ENCODE measurements around the gene KRCC1.
"Not testable (repeated sequence)": the region's sequence is repeated elsewhere in the genome, so short reads cannot be mapped to it uniquely, and the experiment has no call there.

Gene KRCC1

GRCh38 chr2:88038263-88039105 is 17.1 kb downstream of the KRCC1 start:
- no peak for DNase-seq

- no peak for DNase-seq
Observed at GRCh38 chr2:88036606-88037005, 19.0 kb downstream of the KRCC1 start.

GRCh38 chr2:88036182-88036581 is 19.4 kb downstream of the KRCC1 start:
- DNase-seq: no peak

GRCh38 chr2:88032070-88032702 is 23.4 kb downstream of the KRCC1 start:
- DNase-seq: no peak

- no peak for DNase-seq
Observed at GRCh38 chr2:88028931-88029330, 26.7 kb downstream of the KRCC1 start.

- no peak for DNase-seq
Observed at GRCh38 chr2:88027697-88028389, 27.7 kb downstream of the KRCC1 start.

- DNase-seq: no peak
Observed at GRCh38 chr2:88024509-88024908, 31.1 kb downstream of the KRCC1 start.

GRCh38 chr2:88022669-88022921 is 33.0 kb downstream of the KRCC1 start:
- DNase-seq: no peak

- DNase-seq: no peak
Observed at GRCh38 chr2:88019985-88020384, 35.6 kb downstream of the KRCC1 start.

- no peak for DNase-seq
Observed at GRCh38 chr2:88018909-88019308, 36.7 kb downstream of the KRCC1 start.

- not testable (repeated sequence) for DNase-seq
Observed at GRCh38 chr2:88018077-88018805, 37.3 kb downstream of the KRCC1 start.

GRCh38 chr2:88017780-88018038 is 37.9 kb downstream of the KRCC1 start:
- not testable (repeated sequence) for DNase-seq

GRCh38 chr2:88016960-88017779 is 38.4 kb downstream of the KRCC1 start:
- DNase-seq: peak; percentile 78

GRCh38 chr2:88016086-88016959 is 39.3 kb downstream of the KRCC1 start, which contains the start of gene RNU2-63P:
RNU2-63P (minus strand) TSS chr2:88016547.
- DNase-seq: peak; percentile 78

- DNase-seq: no peak
Observed at GRCh38 chr2:88011011-88011410, 44.6 kb downstream of the KRCC1 start.

GRCh38 chr2:88010136-88010535 is 45.4 kb downstream of the KRCC1 start:
- no peak for DNase-seq

GRCh38 chr2:88006912-88007439 is 48.6 kb downstream of the KRCC1 start:
- no peak for DNase-seq

GRCh38 chr2:88005776-88006175 is 49.8 kb downstream of the KRCC1 start:
- no peak for DNase-seq

- DNase-seq: peak; percentile 46
Observed at GRCh38 chr2:88003074-88003755, 52.4 kb downstream of the KRCC1 start.

GRCh38 chr2:88002359-88002707 is 53.2 kb downstream of the KRCC1 start:
- DNase-seq: no peak

- DNase-seq: not testable (repeated sequence)
Observed at GRCh38 chr2:88000474-88000873, 55.1 kb downstream of the KRCC1 start.
